Keratinocyte (primary cell): ENCODE results near the gene CHTOP. TPM values are rescaled to one million over a fixed set of nuclear protein-coding genes. Genes with fewer than 3 reads are reported as not detected.

ENCODE experiments used
- DNase-seq: peaks from one replicate; pipeline ENCODE4 v3.0.0-alpha.2; 2011; ENCODE audit warnings: low read depth, missing footprints, low spot score
- FAIRE-seq: peaks from 2 replicates; lab custom pipeline; 2011; peaks lifted over from hg19 to GRCh38; lab: Jason Lieb, UNC
- H2AFZ ChIP-seq: 2 replicates; pipeline ENCODE4 v1.6.0; 2012; ENCODE audit warnings: low read length, control low read depth, inconsistent platforms; ENCODE audit not compliant: control insufficient read depth
- H3K27ac ChIP-seq: 2 replicates; pipeline ENCODE4 v1.5.1; 2011; ENCODE audit warnings: low read length; ENCODE audit not compliant: control insufficient read depth, insufficient read depth
- H3K27me3 ChIP-seq: 3 replicates; pipeline ENCODE4 v1.6.0; 2011; ENCODE audit warnings: low read length; ENCODE audit not compliant: control insufficient read depth, insufficient read depth; ENCODE audit errors: extremely low read depth
- H3K36me3 ChIP-seq, 2 experiments: 2 replicates in 1 of 2; 3 replicates in 1 of 2; pipeline ENCODE4 v1.5.1; 2011; ENCODE audit warnings: low read length in 2 of 2, mild to moderate bottlenecking in 1 of 2; ENCODE audit not compliant: control insufficient read depth in 2 of 2, insufficient read depth in 2 of 2; ENCODE audit errors: extremely low read depth in 1 of 2
- H3K4me1 ChIP-seq: 3 replicates; pipeline ENCODE4 v1.5.1; 2011; ENCODE audit warnings: low read length; ENCODE audit not compliant: control insufficient read depth, insufficient read depth; ENCODE audit errors: extremely low read depth
- H3K4me2 ChIP-seq: 3 replicates; pipeline ENCODE4 v1.6.0; 2011; ENCODE audit warnings: low read depth, low read length; ENCODE audit not compliant: control insufficient read depth, insufficient read depth; ENCODE audit errors: extremely low read depth
- H3K4me3 ChIP-seq, 3 experiments: fragments of 200-600 bp in 1 of 3; sonication (generic) in 1 of 3; 2 replicates in 2 of 3; 3 replicates in 1 of 3; pipeline ENCODE4 v1.5.1; 2011 to 2016; ENCODE audit warnings: low read length in 3 of 3, mild to moderate bottlenecking in 3 of 3, control low read depth in 2 of 3, inconsistent platforms in 1 of 3, low read depth in 1 of 3, mixed read lengths in 1 of 3, mixed run types in 1 of 3, moderate library complexity in 1 of 3; ENCODE audit not compliant: control insufficient read depth in 2 of 3, insufficient read depth in 2 of 3; ENCODE audit errors: extremely low read depth in 1 of 3
- H3K79me2 ChIP-seq: 2 replicates; pipeline ENCODE4 v1.6.0; 2012; ENCODE audit warnings: low read length; ENCODE audit not compliant: control insufficient read depth, insufficient read depth
- H3K9ac ChIP-seq: 3 replicates; pipeline ENCODE4 v1.6.0; 2011; ENCODE audit warnings: low read length; ENCODE audit not compliant: control insufficient read depth, insufficient read depth; ENCODE audit errors: extremely low read depth
- H3K9me1 ChIP-seq: 3 replicates; pipeline ENCODE4 v1.6.0; 2011; ENCODE audit warnings: low read length; ENCODE audit not compliant: control insufficient read depth, insufficient read depth; ENCODE audit errors: extremely low read depth
- H3K9me3 ChIP-seq: 2 replicates; pipeline ENCODE4 v1.5.1; 2012; ENCODE audit warnings: low read depth, low read length; ENCODE audit not compliant: control insufficient read depth
- H4K20me1 ChIP-seq: 3 replicates; pipeline ENCODE4 v1.6.0; 2011; ENCODE audit warnings: low read length; ENCODE audit not compliant: control insufficient read depth, insufficient read depth; ENCODE audit errors: extremely low read depth
- EZH2 ChIP-seq: IDR thresholded peaks from one replicate; pipeline ENCODE4 v1.6.1; 2012; ENCODE audit warnings: inconsistent platforms, mild to moderate bottlenecking, low read length, moderate library complexity
- dilution Hi-C: fragments of 300-500 bp; cut with MboI; formaldehyde crosslinking; loops from one replicate; pipeline ENCODE4 v1.7.0; 2020; ENCODE audit warnings: low sequenced_read_pairs; ENCODE audit not compliant: extremely low pct_ligation_motif_present
- polyA plus RNA-seq, 5 experiments: library from polyadenylated mRNA; depleted of rRNA in 3 of 5; stranded (reverse) in 3 of 5; stranded (forward) in 1 of 5; unstranded in 1 of 5; fragments of >200 nt; gene quantifications; 1 replicate in 1 of 5; 2 replicates in 3 of 5; 3 replicates in 1 of 5; pipeline versions ENCODE4 v1.2.1 to v1.2.3, GENCODE V29; 2011 to 2012; ENCODE audit warnings: missing spikeins in 2 of 5, low read depth in 1 of 5, low replicate concordance in 1 of 5
- TF ChIP-seq, protein P1 (sequence below), 3 experiments: IDR thresholded peaks in 1 of 3; conservative IDR thresholded peaks in 1 of 3; optimal IDR thresholded peaks in 1 of 3; 2 replicates in 2 of 3; 3 replicates in 1 of 3; pipeline versions ENCODE3 to v1.5.1; 2011; ENCODE audit warnings: low read length in 3 of 3, mild to moderate bottlenecking in 3 of 3, moderate library complexity in 2 of 3, control low read depth in 1 of 3, inconsistent platforms in 1 of 3; ENCODE audit not compliant: insufficient read depth in 2 of 3; ENCODE audit errors: extremely low read depth in 1 of 3

CHTOP gene
- polyA plus RNA-seq, 1 donor (not counting 4 experiments of a cell fraction or from before 2014, with no cell fraction given) = 68.6 TPM

GRCh38 chr1:153623101-153623500 is 10.8 kb upstream of the CHTOP start:
- no peaks in the 10 kb centered on the region for H3K27me3 ChIP-seq
- DNase-seq (no peak), FAIRE-seq (no peak)
- no peak overlapping the region for H3K9ac ChIP-seq
- no peaks in the 10 kb centered on the region for H3K9me3 ChIP-seq
- H3K79me2 ChIP-seq = peaks cover 17% of the 10 kb centered on the region
- H3K27ac ChIP-seq = no peak overlapping the region
- H4K20me1 ChIP-seq = no peaks in the 10 kb centered on the region
- dilution Hi-C loops = no loop called here
- no peak overlapping the region for H3K4me3 ChIP-seq
- TF ChIP-seq, protein P1, sequence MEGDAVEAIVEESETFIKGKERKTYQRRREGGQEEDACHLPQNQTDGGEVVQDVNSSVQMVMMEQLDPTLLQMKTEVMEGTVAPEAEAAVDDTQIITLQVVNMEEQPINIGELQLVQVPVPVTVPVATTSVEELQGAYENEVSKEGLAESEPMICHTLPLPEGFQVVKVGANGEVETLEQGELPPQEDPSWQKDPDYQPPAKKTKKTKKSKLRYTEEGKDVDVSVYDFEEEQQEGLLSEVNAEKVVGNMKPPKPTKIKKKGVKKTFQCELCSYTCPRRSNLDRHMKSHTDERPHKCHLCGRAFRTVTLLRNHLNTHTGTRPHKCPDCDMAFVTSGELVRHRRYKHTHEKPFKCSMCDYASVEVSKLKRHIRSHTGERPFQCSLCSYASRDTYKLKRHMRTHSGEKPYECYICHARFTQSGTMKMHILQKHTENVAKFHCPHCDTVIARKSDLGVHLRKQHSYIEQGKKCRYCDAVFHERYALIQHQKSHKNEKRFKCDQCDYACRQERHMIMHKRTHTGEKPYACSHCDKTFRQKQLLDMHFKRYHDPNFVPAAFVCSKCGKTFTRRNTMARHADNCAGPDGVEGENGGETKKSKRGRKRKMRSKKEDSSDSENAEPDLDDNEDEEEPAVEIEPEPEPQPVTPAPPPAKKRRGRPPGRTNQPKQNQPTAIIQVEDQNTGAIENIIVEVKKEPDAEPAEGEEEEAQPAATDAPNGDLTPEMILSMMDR (optimal IDR thresholded peaks at IDR 0.05 in 1 of 3, IDR thresholded peaks at IDR 0.05 in 1 of 3, conservative IDR thresholded peaks at IDR 0.05 in 1 of 3; ENCODE audit: extremely low read depth in 1 of 3, insufficient read depth in 2 of 3, low read length in 3 of 3) = no peak
- no peak for TF ChIP-seq EZH2
- H3K4me2 ChIP-seq = no peak overlapping the region
- H3K36me3 ChIP-seq = peaks cover 13 to 28% of the 10 kb centered on the region in 2 experiments
- H3K9me1 ChIP-seq = peaks cover 6% of the 10 kb centered on the region
- no peak overlapping the region for H2AFZ ChIP-seq
- H3K4me1 ChIP-seq = peaks cover 19% of the 10 kb centered on the region

- H3K9ac ChIP-seq = no peak overlapping the region
- dilution Hi-C loops = no loop called here
- no peak for FAIRE-seq
These were observed 8.8 kb upstream of the CHTOP start for GRCh38 chr1:153624965-153625611.

More at GRCh38 chr1:153624965-153625611, 8.8 kb upstream of the CHTOP start:
- H3K4me2 ChIP-seq = no peak overlapping the region
- no peak overlapping the region for H3K27ac ChIP-seq
- no peaks in the 10 kb centered on the region for H4K20me1 ChIP-seq
- H3K79me2 ChIP-seq = peaks cover 17% of the 10 kb centered on the region
- H2AFZ ChIP-seq = no peak overlapping the region
- peaks cover 11 to 22% of the 10 kb centered on the region in 2 experiments for H3K36me3 ChIP-seq
- H3K9me3 ChIP-seq = no peaks in the 10 kb centered on the region
- no peak for TF ChIP-seq EZH2
- TF ChIP-seq, protein P1 (optimal IDR thresholded peaks at IDR 0.05 in 1 of 3, IDR thresholded peaks at IDR 0.05 in 1 of 3, conservative IDR thresholded peaks at IDR 0.05 in 1 of 3; ENCODE audit: extremely low read depth in 1 of 3, insufficient read depth in 2 of 3, low read length in 3 of 3) = no peak
- no peaks in the 10 kb centered on the region for H3K27me3 ChIP-seq
- peaks cover 6% of the 10 kb centered on the region for H3K9me1 ChIP-seq
- DNase-seq = no peak
- H3K4me3 ChIP-seq = no peak overlapping the region
- H3K4me1 ChIP-seq = peaks cover 19% of the 10 kb centered on the region
